SU-DHL-6 (cell line): ENCODE measurements around the gene CLEC18C.
"Not testable (repeated sequence)": the region's sequence is repeated elsewhere in the genome, so short reads cannot be mapped to it uniquely, and the experiment has no call there.

Experiments used
- H2AFZ ChIP-seq: fragments of 200-600 bp; sonication (generic); 2 replicates; pipeline ENCODE4 v1.6.1; 2014; ENCODE audit warnings: low read depth, mild to moderate bottlenecking, moderate library complexity, mixed read lengths, antibody characterized with exemption, low read length; ENCODE audit not compliant: severe bottlenecking
- H3F3A ChIP-seq: fragments of 200-600 bp; shearing (Covaris generic); 2 replicates; pipeline ENCODE4 v1.6.0; 2016; ENCODE audit warnings: antibody characterized with exemption, mild to moderate bottlenecking; ENCODE audit not compliant: insufficient read depth
- H3K27ac ChIP-seq: fragments of 200-600 bp; sonication (generic); 2 replicates; pipeline ENCODE4 v1.5.1; 2016; ENCODE audit warnings: low read depth, mild to moderate bottlenecking, low read length, moderate library complexity, mixed read lengths
- H3K27me3 ChIP-seq: fragments of 200-600 bp; sonication (generic), shearing (Covaris generic); 2 replicates; pipeline ENCODE4 v1.6.0; 2014; ENCODE audit warnings: mild to moderate bottlenecking, low read length
- H3K36me3 ChIP-seq: fragments of 200-600 bp; sonication (generic); 2 replicates; pipeline ENCODE4 v1.6.1; 2014; ENCODE audit warnings: mild to moderate bottlenecking, low read length, mixed read lengths
- H3K4me2 ChIP-seq: fragments of 300-600, 200-600 bp; shearing (Covaris generic), sonication (generic); 2 replicates; pipeline ENCODE4 v1.6.0; 2014; ENCODE audit warnings: low read length, low read depth, mild to moderate bottlenecking; ENCODE audit not compliant: poor library complexity, severe bottlenecking
- H3K4me3 ChIP-seq: fragments of 200-600 bp; sonication (generic); 2 replicates; pipeline ENCODE4 v1.5.1; 2014; ENCODE audit warnings: antibody characterized with exemption, low read length, mild to moderate bottlenecking, mixed read lengths; ENCODE audit not compliant: insufficient read depth, poor library complexity, severe bottlenecking
- H3K79me2 ChIP-seq: fragments of 200-600 bp; sonication (generic); 2 replicates; pipeline ENCODE4 v1.6.1; 2014; ENCODE audit warnings: mild to moderate bottlenecking, low read length, moderate library complexity; ENCODE audit not compliant: insufficient read depth
- H3K9ac ChIP-seq: fragments of 200-600 bp; sonication (generic); 2 replicates; pipeline ENCODE4 v1.7.0; 2014; ENCODE audit warnings: mild to moderate bottlenecking, low read length
- H3K9me2 ChIP-seq: fragments of 200-600 bp; sonication (generic); replicated peaks from 2 replicates; pipeline ENCODE4 v1.6.1; 2014; ENCODE audit warnings: low read length; ENCODE audit not compliant: insufficient read depth
- H3K9me3 ChIP-seq: fragments of 200-600 bp; sonication (generic); 2 replicates; pipeline ENCODE4 v1.6.1; 2014; ENCODE audit warnings: low read length, mixed read lengths; ENCODE audit not compliant: insufficient read depth
- H4K20me1 ChIP-seq: fragments of 200-600 bp; sonication (generic); 2 replicates; pipeline ENCODE4 v1.6.1; 2014; ENCODE audit warnings: low read depth, mild to moderate bottlenecking, antibody characterized with exemption, low read length, moderate library complexity, mixed read lengths
- EZH2phosphoT487 ChIP-seq: fragments of 200-600 bp; sonication (generic), shearing (Covaris generic); conservative IDR thresholded peaks from 2 replicates; pipeline ENCODE4 v1.6.1; 2018; ENCODE audit warnings: mild to moderate bottlenecking, antibody characterized with exemption, low read length, moderate library complexity, mixed read lengths
- TF ChIP-seq, protein P1 (sequence below): fragments of 200-600 bp; sonication (generic); IDR thresholded peaks from one replicate; pipeline ENCODE4 v1.5.1; 2017; ENCODE audit warnings: antibody characterized with exemption, mild to moderate bottlenecking, low read length, moderate library complexity; ENCODE audit not compliant: insufficient read depth, poor library complexity, severe bottlenecking

CLEC18C gene

DNA sequence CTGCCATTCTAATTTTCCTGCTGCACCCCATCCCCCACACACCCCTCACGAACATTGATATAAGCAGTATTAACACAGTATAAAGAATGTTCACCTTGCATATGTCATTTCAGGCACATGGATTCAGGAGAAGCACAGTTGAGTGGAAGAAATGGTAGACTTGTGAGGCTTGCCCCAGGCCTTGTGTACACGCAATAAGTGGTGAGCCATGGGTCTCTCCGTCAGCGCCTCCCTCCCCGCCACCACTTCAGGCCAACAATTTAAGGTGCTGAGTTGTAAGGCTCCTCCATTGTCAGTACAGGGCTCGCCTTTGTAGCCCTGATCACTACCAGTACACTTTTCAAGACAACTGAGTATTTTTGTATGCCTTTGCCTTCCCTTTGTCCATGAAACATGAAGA lies 12.2 kb upstream of the CLEC18C start:
- Histone ChIP-seq H3K27ac (no peak overlapping the region), H3K79me2 (no peaks in the 10 kb centered on the region), H2AFZ (no peak overlapping the region), H3K4me3 (no peak overlapping the region), H3K27me3 (no peaks in the 10 kb centered on the region), H4K20me1 (no peaks in the 10 kb centered on the region), H3K9me2 (no peaks in the 10 kb centered on the region), H3K4me2 (no peak overlapping the region), H3F3A (no peaks in the 10 kb centered on the region), H3K9ac (no peak overlapping the region), H3K9me3 (no peaks in the 10 kb centered on the region), H3K36me3 (no peaks in the 10 kb centered on the region)
- TF ChIP-seq EZH2phosphoT487: no peak
- TF ChIP-seq, protein P1, sequence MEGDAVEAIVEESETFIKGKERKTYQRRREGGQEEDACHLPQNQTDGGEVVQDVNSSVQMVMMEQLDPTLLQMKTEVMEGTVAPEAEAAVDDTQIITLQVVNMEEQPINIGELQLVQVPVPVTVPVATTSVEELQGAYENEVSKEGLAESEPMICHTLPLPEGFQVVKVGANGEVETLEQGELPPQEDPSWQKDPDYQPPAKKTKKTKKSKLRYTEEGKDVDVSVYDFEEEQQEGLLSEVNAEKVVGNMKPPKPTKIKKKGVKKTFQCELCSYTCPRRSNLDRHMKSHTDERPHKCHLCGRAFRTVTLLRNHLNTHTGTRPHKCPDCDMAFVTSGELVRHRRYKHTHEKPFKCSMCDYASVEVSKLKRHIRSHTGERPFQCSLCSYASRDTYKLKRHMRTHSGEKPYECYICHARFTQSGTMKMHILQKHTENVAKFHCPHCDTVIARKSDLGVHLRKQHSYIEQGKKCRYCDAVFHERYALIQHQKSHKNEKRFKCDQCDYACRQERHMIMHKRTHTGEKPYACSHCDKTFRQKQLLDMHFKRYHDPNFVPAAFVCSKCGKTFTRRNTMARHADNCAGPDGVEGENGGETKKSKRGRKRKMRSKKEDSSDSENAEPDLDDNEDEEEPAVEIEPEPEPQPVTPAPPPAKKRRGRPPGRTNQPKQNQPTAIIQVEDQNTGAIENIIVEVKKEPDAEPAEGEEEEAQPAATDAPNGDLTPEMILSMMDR: no peak

DNA sequence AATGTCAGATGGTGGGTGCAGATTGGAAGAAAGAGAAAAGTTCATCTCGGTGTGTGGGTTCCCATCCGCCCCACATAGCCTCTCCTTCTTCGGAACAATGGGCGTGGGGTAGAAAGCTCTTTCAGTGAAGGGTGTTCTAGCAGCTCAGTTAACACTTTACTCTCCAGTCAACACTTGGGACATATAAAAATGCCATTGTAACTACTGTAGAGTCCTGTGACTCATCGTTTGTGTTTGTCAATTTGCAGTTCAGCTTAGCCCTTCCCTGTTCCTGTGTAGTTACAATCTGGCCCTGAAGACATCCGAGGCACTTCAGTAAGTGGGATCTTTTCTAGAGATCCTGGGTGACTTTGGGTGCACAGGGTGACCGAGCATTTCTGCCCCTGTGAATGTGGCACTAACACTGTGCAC lies 11.5 kb upstream of the CLEC18C start:
- H3K27ac ChIP-seq: no peak overlapping the region
- H3K9ac ChIP-seq: no peak overlapping the region
- H3K4me2 ChIP-seq: no peak overlapping the region
- H4K20me1 ChIP-seq: no peaks in the 10 kb centered on the region
- H3K79me2 ChIP-seq: no peaks in the 10 kb centered on the region
- no peaks in the 10 kb centered on the region for H3F3A ChIP-seq
- no peaks in the 10 kb centered on the region for H3K27me3 ChIP-seq
- H3K9me2 ChIP-seq: no peaks in the 10 kb centered on the region
- H3K4me3 ChIP-seq: no peak overlapping the region
- H3K36me3 ChIP-seq: no peaks in the 10 kb centered on the region
- no peak overlapping the region for H2AFZ ChIP-seq
- H3K9me3 ChIP-seq: no peaks in the 10 kb centered on the region
- TF ChIP-seq, protein P1: no peak
- no peak for TF ChIP-seq EZH2phosphoT487

- H3K9me2 ChIP-seq: no peaks in the 10 kb centered on the region
- H3K27me3 ChIP-seq: no peaks in the 10 kb centered on the region
- H3K27ac ChIP-seq: no peak overlapping the region
- H3K4me3 ChIP-seq: no peak overlapping the region
- no peaks in the 10 kb centered on the region for H3F3A ChIP-seq
- H2AFZ ChIP-seq: no peak overlapping the region
- H3K9me3 ChIP-seq: no peaks in the 10 kb centered on the region
- no peak overlapping the region for H3K4me2 ChIP-seq
- no peaks in the 10 kb centered on the region for H3K79me2 ChIP-seq
- H4K20me1 ChIP-seq: no peaks in the 10 kb centered on the region
- H3K36me3 ChIP-seq: no peaks in the 10 kb centered on the region
- H3K9ac ChIP-seq: no peak overlapping the region
- TF ChIP-seq EZH2phosphoT487: no peak
- TF ChIP-seq, protein P1: no peak
These were observed 10.0 kb upstream of the CLEC18C start for GRCh38 chr16:70163596-70163995.

GRCh38 chr16:70166688-70167087 lies 6.9 kb upstream of the CLEC18C start:
- H3F3A ChIP-seq, H3K9me3 ChIP-seq, H3K9ac ChIP-seq, H3K27ac ChIP-seq, H3K79me2 ChIP-seq, H3K36me3 ChIP-seq, H3K4me2 ChIP-seq, H3K27me3 ChIP-seq, H3K4me3 ChIP-seq, H2AFZ ChIP-seq, H4K20me1 ChIP-seq, H3K9me2 ChIP-seq: not testable (repeated sequence)

- H4K20me1 ChIP-seq, H3K4me2 ChIP-seq, H3K36me3 ChIP-seq, H3K9me3 ChIP-seq, H3K4me3 ChIP-seq, H3K9ac ChIP-seq, H3K9me2 ChIP-seq, H3F3A ChIP-seq, H2AFZ ChIP-seq, H3K79me2 ChIP-seq, H3K27ac ChIP-seq, H3K27me3 ChIP-seq: not testable (repeated sequence)
These were observed 329 bp downstream of the CLEC18C start for GRCh38 chr16:70173916-70174315.

- H3K4me2 ChIP-seq, H4K20me1 ChIP-seq, H3K27me3 ChIP-seq, H3K27ac ChIP-seq, H3K9me2 ChIP-seq, H3K36me3 ChIP-seq, H2AFZ ChIP-seq, H3K79me2 ChIP-seq, H3K9me3 ChIP-seq, H3K9ac ChIP-seq, H3F3A ChIP-seq, H3K4me3 ChIP-seq: not testable (repeated sequence)
These were observed 873 bp downstream of the CLEC18C start for GRCh38 chr16:70174387-70174932.
